ENCODE results near the gene LMAN1L.

Gene LMAN1L

GRCh38 chr15:74839526-74840395 lies 27.1 kb downstream of the LMAN1L start:
- TF ChIP-seq CTCF (IDR thresholded peaks at IDR 0.05; ENCODE audit: borderline replicate concordance, control extremely low read depth, extremely low read depth, insufficient read depth, missing control alignments), result no peak
- no peak for DNase-seq (ENCODE audit: low spot score)
- in situ Hi-C loops (cut with MboI; ENCODE audit: low sequenced_read_pairs, unreplicated experiment), result no loop called here

- no peak for DNase-seq (ENCODE audit: low spot score)
- in situ Hi-C loops (cut with MboI; ENCODE audit: low sequenced_read_pairs, unreplicated experiment), result no loop called here
These were observed 28.5 kb downstream of the LMAN1L start for GRCh38 chr15:74840851-74841775.

GRCh38 chr15:74841891-74842373 lies 29.3 kb downstream of the LMAN1L start:
- TF ChIP-seq CTCF (IDR thresholded peaks at IDR 0.05; ENCODE audit: borderline replicate concordance, control extremely low read depth, extremely low read depth, insufficient read depth, missing control alignments), result no peak
- no peak for DNase-seq (ENCODE audit: low spot score)
- in situ Hi-C loops (cut with MboI; ENCODE audit: low sequenced_read_pairs, unreplicated experiment), result no loop called here

More at GRCh38 chr15:74840851-74841775, 28.5 kb downstream of the LMAN1L start:
- TF ChIP-seq CTCF (IDR thresholded peaks at IDR 0.05; ENCODE audit: borderline replicate concordance, control extremely low read depth, extremely low read depth, insufficient read depth, missing control alignments), result no peak

GRCh38 chr15:74842581-74843444 lies 30.2 kb downstream of the LMAN1L start, which contains the start of gene ULK3:
ULK3 (minus strand) TSS chr15:74843156; CDS start chr15:74843105, 51 bp downstream.
- peak; percentile 98 for DNase-seq (ENCODE audit: low spot score)
- in situ Hi-C loops (cut with MboI; ENCODE audit: low sequenced_read_pairs, unreplicated experiment), result no loop called here

GRCh38 chr15:74843445-74843828 lies 30.8 kb downstream of the LMAN1L start:
- DNase-seq (ENCODE audit: low spot score), result no peak
- no peak for TF ChIP-seq CTCF (IDR thresholded peaks at IDR 0.05; ENCODE audit: borderline replicate concordance, control extremely low read depth, extremely low read depth, insufficient read depth, missing control alignments)
- in situ Hi-C loops (cut with MboI; ENCODE audit: low sequenced_read_pairs, unreplicated experiment), result no loop called here

More at GRCh38 chr15:74842581-74843444, 30.2 kb downstream of the LMAN1L start, which contains the start of gene ULK3:
- TF ChIP-seq CTCF (IDR thresholded peaks at IDR 0.05; ENCODE audit: borderline replicate concordance, control extremely low read depth, extremely low read depth, insufficient read depth, missing control alignments), result peak; percentile 75

All from GM13976 (cell line).